22Rv1 (cell line): ENCODE data around the gene SCAPER.
"Not testable (repeated sequence)": the region's sequence is repeated elsewhere in the genome, so short reads cannot be mapped to it uniquely, and the experiment has no call there.

ENCODE experiments used
- H3K27ac ChIP-seq: fragments of 450-650 bp; 2 replicates; pipeline ENCODE4 v1.5.1; 2017
- ZFX ChIP-seq: fragments of 450-650 bp; IDR thresholded peaks from 2 replicates; pipeline ENCODE4 v1.6.1; 2017; ENCODE audit warnings: antibody characterized with exemption, borderline replicate concordance
- TF ChIP-seq, protein P1 (sequence below): fragments of 450-650 bp; IDR thresholded peaks from 2 replicates; pipeline ENCODE4 v1.5.1; 2017; ENCODE audit warnings: mild to moderate bottlenecking

The SCAPER gene

DNA sequence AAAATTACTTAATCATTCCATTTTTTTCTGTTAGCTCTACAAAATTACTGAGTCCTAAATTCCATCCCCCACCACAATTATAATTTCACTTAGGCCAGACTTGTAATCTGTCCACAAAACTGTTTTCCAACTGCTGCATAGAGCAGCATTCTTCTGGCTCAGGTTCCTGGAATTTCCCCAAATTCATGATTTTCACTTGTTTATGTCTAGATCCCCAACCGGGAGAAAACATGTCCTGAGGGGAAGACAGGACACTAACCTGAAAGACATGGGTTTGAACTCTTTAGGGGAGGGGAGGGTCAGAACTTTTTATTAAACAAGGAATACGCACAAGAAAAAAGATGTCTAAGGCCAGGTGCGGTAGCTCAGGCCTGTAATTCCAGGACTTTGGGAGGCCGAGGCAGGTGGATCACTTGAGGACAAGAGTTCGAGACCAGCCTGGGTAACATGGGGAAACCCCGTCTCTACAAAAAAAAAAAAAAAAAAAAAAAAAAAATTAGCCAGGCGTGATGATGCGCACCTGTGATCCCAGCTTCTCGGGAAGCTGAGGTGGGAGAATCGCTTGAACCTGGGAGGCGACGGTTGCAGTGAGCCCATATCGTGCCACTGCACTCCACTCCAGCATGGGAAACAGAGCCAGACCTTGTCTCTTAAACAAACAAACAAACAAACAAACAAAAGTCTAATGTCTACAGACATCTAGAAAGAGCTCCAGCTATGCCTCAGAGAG is 595.4 kb downstream of the SCAPER start:
- H3K27ac ChIP-seq = peak overlapping the region; percentile 99; the same call in 1 of the 2 replicates
- TF ChIP-seq, protein P1, sequence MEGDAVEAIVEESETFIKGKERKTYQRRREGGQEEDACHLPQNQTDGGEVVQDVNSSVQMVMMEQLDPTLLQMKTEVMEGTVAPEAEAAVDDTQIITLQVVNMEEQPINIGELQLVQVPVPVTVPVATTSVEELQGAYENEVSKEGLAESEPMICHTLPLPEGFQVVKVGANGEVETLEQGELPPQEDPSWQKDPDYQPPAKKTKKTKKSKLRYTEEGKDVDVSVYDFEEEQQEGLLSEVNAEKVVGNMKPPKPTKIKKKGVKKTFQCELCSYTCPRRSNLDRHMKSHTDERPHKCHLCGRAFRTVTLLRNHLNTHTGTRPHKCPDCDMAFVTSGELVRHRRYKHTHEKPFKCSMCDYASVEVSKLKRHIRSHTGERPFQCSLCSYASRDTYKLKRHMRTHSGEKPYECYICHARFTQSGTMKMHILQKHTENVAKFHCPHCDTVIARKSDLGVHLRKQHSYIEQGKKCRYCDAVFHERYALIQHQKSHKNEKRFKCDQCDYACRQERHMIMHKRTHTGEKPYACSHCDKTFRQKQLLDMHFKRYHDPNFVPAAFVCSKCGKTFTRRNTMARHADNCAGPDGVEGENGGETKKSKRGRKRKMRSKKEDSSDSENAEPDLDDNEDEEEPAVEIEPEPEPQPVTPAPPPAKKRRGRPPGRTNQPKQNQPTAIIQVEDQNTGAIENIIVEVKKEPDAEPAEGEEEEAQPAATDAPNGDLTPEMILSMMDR = no peak
- TF ChIP-seq ZFX = no peak

DNA sequence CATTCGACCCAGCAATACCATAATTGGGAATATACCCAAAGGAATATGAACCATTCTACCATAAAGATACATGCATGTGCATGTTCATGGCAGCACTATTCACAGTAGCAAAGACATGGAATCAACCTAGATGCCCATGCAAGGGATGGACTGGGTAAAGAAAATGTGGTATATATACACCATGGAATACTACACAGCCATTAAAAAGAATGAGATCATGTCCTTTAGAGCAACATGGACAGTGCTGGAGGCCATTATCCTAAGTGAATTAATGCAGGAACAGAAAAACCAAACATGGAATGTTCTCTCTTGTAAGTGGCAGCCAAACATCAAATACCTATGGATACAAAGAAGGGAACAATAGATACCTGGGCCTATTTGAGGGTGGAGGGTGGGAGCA is 601.2 kb downstream of the SCAPER start:
- TF ChIP-seq, protein P1 = no peak
- no peak for TF ChIP-seq ZFX
- no peak overlapping the region for H3K27ac ChIP-seq

GRCh38 chr15:76299786-76300185 is 605.4 kb downstream of the SCAPER start:
- no peak for TF ChIP-seq ZFX
- TF ChIP-seq, protein P1 = no peak
- no peak overlapping the region for H3K27ac ChIP-seq

- no peak for TF ChIP-seq ZFX
- TF ChIP-seq, protein P1 = no peak
- no peak overlapping the region for H3K27ac ChIP-seq
Observed at GRCh38 chr15:76298986-76299385, 606.2 kb downstream of the SCAPER start.

- H3K27ac ChIP-seq = not testable (repeated sequence)
Observed at GRCh38 chr15:76297951-76298350, 607.2 kb downstream of the SCAPER start.
